ENCODE measurements around the gene COL19A1.

COL19A1 gene

GRCh38 chr6:70130865-70131264 lies 264.5 kb downstream of the COL19A1 start:
- no peak overlapping the region for H3K27ac ChIP-seq
- H3K36me3 ChIP-seq (replicated peaks), result no peaks in the 10 kb centered on the region
- in situ Hi-C loops (cut with HindIII; ENCODE audit: low pct_ligation_motif_present, low sequenced_read_pairs), result no loop called here
- no peak for TF ChIP-seq CTCF (IDR thresholded peaks at IDR 0.05; ENCODE audit: low read depth, low read length, missing control alignments)
- no peaks in the 10 kb centered on the region for H3K27me3 ChIP-seq (replicated peaks)
- H3K4me3 ChIP-seq (ENCODE audit: low read depth, low read length), result no peak overlapping the region
- DNase-seq, result no peak

GRCh38 chr6:70131528-70131927 lies 265.2 kb downstream of the COL19A1 start:
- no peaks in the 10 kb centered on the region for H3K27me3 ChIP-seq (replicated peaks)
- in situ Hi-C loops (cut with HindIII; ENCODE audit: low pct_ligation_motif_present, low sequenced_read_pairs), result no loop called here
- no peak overlapping the region for H3K27ac ChIP-seq
- H3K4me3 ChIP-seq (ENCODE audit: low read depth, low read length), result no peak overlapping the region
- DNase-seq, result no peak
- no peak for TF ChIP-seq CTCF (IDR thresholded peaks at IDR 0.05; ENCODE audit: low read depth, low read length, missing control alignments)
- no peaks in the 10 kb centered on the region for H3K36me3 ChIP-seq (replicated peaks)

- in situ Hi-C loops (cut with HindIII; ENCODE audit: low pct_ligation_motif_present, low sequenced_read_pairs), result no loop called here
- H3K36me3 ChIP-seq (replicated peaks), result no peaks in the 10 kb centered on the region
- no peak for TF ChIP-seq CTCF (IDR thresholded peaks at IDR 0.05; ENCODE audit: low read depth, low read length, missing control alignments)
Observed at GRCh38 chr6:70133246-70133645, 266.9 kb downstream of the COL19A1 start.

GRCh38 chr6:70134542-70134941 lies 268.2 kb downstream of the COL19A1 start:
- H3K27me3 ChIP-seq (replicated peaks), result no peaks in the 10 kb centered on the region
- H3K36me3 ChIP-seq (replicated peaks), result no peaks in the 10 kb centered on the region
- H3K4me3 ChIP-seq (ENCODE audit: low read depth, low read length), result no peak overlapping the region
- in situ Hi-C loops (cut with HindIII; ENCODE audit: low pct_ligation_motif_present, low sequenced_read_pairs), result no loop called here
- DNase-seq, result no peak
- no peak for TF ChIP-seq CTCF (IDR thresholded peaks at IDR 0.05; ENCODE audit: low read depth, low read length, missing control alignments)
- H3K27ac ChIP-seq, result no peak overlapping the region

More at GRCh38 chr6:70133246-70133645, 266.9 kb downstream of the COL19A1 start:
- no peak overlapping the region for H3K4me3 ChIP-seq (ENCODE audit: low read depth, low read length)
- no peaks in the 10 kb centered on the region for H3K27me3 ChIP-seq (replicated peaks)
- no peak overlapping the region for H3K27ac ChIP-seq
- DNase-seq, result no peak

- Histone ChIP-seq H3K27ac (no peak overlapping the region), H3K4me3 (ENCODE audit: low read depth, low read length) (no peak overlapping the region), H3K27me3 (replicated peaks) (no peaks in the 10 kb centered on the region), H3K36me3 (replicated peaks) (no peaks in the 10 kb centered on the region)
- TF ChIP-seq CTCF (IDR thresholded peaks at IDR 0.05; ENCODE audit: low read depth, low read length, missing control alignments), result no peak
- no peak for DNase-seq
- in situ Hi-C loops (cut with HindIII; ENCODE audit: low pct_ligation_motif_present, low sequenced_read_pairs), result no loop called here
Observed at GRCh38 chr6:70135219-70136160, 269.1 kb downstream of the COL19A1 start.

Data from brain microvascular endothelial cell (primary cell).